Stimulated activated naive CD4-positive, alpha-beta T cell (primary cell): ENCODE data around the gene MASP2.
A peak's percentile ranks its signal among the peaks of the same experiment; 100 is the strongest.
"Not testable (repeated sequence)": the region's sequence is repeated elsewhere in the genome, so short reads cannot be mapped to it uniquely, and the experiment has no call there.

Experiments
- DNase-seq, 6 experiments: peaks; one replicate each; lab custom pipeline; 2025; lab: John Stamatoyannopoulos, UW

The MASP2 gene

DNA sequence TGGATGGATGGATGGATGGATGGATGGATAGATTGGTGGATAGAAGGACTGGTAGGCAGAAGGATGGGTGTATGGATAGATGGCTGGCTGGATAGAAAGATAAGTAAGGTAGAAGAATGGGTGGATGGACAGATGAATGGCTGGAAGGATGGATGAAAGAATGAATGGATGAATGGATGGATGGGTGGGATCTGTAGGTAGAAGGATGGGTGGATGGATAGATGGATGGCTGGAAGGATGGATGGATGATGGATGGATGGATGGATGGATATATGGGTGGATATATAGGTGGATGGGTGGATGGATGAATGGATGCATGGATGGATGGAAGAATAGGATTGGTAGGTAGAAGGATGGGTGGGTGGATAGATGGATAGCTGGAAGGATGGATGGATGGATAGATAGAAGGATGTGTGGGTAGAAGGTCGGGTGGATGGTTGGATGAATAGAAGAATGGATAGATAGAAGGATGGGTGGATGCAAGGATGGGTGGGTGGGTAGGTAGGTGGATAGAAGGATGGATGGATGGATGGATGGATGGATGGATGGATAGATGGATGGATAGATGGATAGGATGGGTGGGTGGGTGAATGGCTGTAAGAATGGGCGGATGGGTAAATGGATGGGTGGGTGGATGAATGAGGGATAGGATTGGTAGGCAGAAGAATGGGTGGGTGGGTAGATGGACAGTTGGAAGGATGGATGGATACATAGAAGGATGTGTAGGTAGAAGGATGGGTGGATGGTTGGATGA lies 7.5 kb downstream of the MASP2 start:
- no peak for DNase-seq

DNA sequence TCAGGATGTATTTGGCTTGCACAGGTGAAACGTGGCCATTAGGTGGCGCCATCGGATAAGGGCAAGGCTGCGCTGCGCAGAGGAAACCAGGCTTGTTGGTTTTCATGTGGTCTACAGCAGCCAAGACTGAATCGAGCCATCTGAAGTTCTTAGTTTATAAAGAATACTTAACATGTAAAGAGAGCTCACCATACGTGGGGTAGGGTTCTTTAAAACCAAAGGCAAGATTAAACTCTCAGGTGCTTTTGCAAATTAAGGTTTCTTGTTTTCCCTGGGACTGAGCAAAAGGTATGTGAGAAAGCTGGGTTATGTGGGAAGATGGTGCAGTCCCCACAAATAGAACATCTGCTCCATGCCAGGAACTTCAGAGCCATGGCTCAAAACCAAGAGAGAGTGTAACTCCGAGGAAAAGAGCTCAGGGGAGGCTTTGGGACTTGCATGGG lies 9.3 kb downstream of the MASP2 start:
- peak; percentile 73 to 90 (median 83) for DNase-seq

DNA sequence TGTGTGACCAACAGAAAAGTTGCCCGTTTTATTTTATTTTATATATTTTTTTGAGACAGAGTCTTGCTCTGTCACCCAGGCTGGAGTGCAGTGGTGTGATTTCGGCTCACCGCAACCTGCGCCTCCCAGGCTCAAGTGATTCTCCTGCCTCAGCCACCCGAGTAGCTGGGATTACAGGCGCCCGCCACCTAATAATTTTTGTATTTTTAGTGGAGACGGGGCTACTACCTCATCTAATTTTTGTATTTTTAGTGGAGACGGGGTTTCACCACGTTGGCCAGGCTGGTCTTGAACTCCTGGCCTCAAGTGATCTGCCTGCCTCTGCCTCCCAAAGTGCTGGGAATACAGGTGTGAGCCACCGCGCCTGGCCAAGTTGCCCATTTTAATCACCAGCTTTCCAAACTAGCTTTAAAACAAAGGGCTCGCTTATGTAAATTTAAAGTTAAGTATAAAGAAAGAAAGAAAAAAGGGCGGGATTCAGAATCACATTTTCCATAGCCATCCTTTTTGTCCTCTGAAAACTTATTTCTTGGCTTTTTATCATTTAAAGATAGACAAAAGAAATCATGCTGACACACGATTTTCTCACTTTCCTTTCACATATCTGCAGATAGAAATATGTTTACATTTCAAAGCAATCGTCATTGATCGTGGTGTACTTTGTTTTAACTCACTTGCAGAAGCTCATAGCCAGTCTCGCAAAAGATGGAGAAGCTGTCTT lies 9.9 kb downstream of the MASP2 start:
- DNase-seq: not testable (repeated sequence)

DNA sequence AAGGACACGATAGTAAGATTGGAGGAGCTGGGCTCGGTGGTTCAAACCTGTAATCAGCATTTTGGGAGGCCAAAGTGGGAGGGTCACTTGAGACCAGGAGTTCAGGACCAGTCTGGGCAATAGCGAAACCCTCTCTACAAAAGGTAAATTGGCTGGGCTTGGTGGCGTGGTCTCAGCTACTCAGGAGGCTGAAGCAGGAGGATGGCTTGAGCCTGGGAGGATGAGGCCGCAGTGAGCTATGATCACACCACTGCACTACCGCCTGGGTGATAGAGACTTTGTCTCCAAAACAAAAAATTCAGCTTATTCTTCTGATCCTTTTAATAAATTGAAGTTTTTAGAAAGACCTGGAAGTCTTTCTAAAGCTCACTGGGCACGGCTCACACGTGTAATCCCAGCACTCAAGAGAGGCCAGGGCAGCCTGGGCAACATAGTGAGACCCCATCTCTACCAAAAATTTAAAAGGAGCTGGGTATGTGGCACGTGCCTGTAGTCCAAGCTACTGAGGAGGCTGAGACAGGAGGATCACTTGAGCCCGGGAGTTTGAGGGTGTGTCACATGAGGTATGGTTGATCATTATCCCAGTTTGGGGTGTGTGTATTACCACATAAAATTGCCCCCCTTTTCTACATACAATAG lies 15.3 kb downstream of the MASP2 start:
- DNase-seq: no peak

DNA sequence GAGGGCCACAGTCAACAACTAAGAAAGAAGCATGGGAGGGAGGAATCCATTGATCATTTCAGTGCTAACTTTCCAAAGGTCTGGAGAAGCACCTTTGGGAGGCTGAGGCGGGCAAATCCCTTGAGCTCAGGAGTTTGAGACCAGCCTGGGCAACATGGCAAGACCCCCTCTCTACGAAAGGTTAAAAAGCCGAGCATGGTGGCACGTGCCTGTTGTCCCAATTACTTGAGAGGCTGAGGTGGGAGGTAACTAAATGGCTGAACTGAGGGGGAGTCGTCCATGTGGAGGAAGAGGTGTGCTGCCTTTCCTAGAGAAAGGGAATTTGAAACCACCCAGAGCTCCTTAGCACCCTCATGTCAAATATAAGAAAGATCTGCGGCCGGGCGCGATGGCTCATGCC lies 16.2 kb downstream of the MASP2 start:
- DNase-seq: no peak

DNA sequence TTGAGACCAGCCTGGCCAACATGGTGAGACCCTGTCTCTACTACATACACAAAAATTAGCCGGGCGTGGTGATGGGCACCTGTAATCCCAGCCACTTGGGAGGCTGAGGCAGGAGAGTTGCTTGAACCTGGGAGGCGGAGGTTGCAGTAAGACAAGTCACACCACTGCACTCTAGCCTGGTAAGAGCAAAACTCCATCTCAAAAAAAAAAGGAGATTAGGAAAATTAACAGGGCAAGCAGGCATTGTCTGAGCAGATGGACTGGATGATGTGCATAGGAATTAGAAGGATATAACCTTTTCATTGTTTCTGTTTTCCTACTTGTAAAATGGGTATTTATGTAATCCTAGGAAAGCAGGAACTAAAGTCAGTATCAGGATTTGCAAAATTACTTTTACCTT lies 19.0 kb downstream of the MASP2 start:
- no peak for DNase-seq

DNA sequence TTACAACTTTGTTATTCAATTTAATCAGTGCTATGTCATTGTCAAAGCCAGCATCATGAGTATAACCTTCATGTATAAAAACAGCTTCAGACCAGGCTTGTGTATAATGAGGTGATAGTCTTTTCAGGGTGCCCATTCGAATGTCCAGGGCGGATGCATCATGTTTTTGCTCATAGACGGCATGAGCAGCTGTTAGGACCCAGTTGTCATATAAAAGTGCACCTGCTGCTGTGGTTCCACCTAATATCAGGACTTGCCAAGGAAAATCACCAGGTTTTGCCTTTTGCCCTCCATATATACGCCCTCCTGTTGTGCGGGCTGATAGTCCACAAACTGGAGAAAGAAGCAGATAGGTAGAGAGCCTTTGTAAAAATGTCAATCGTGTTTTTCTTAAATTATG lies 19.7 kb downstream of the MASP2 start:
- DNase-seq: no peak

DNA sequence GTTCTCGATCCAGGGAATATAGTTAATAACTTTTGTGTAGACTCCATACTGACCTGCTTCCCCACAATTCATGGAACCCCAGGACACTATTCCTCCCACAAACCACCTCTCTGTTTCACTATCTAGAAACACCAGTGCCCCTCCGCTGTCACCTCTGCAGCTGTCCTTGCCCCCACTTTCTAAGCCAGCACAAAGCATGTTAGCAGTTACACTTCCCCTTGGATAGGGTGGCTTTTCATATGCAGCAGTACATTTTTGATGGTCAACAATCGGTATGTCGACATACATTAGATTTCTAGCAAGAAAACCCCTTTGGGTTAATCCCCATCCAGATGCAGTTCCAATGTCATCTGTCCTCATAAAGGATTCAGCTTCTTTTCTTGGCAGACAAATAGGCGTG lies 20.1 kb downstream of the MASP2 start:
- DNase-seq: no peak

DNA sequence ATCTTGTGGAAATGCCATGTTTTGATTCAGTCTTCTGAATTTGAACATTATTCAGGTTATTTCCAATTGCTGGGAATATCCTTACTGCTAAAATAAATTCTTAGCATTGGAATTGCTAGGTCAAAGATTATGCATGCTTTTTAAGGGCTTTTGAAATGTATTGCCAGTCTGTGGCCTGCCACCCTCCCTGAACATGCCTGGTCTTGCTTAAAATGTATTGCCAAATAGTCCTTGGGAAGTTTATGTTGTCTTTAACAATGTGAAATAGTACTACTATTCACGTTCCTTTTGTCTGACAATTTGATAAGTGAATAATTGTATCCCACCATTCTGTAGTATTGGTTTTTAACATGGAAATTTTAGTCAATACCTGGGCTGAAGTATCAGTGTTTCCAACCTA lies 21.0 kb downstream of the MASP2 start:
- DNase-seq: no peak

DNA sequence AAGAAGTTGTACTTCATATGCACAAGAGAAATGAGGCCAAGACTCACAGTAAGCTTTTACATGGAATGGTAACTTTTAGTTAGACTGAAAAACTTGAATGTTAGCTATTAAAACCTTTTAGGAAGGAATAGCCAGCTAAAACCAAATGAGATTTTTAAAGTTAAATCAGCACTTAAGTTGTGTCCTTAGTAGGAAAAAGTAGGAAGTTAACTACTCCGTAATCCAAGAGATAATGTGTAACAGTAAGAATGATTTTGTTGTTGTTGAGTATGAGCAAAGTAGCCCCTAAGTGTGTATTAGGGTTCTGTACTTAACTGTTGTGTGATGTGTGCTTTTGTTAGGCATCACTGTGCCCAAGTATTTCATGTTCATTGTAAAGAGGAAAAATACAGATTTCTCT lies 21.4 kb downstream of the MASP2 start:
- DNase-seq: no peak

DNA sequence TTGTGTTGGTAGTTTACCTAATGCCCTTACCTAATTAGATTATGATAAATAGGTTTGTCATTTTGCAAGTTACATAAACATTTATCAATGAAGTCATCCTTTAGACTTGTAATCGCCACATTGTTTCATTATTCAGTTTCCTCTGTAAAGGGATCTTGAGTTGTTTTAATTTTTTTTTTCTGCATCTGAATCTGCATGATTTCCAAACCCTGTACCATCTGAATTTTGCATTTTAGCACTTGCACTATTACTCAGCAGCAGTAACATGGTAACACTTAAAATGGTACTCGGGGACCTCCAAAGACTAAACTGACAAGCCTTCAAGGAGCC lies 22.2 kb downstream of the MASP2 start:
- DNase-seq: no peak

DNA sequence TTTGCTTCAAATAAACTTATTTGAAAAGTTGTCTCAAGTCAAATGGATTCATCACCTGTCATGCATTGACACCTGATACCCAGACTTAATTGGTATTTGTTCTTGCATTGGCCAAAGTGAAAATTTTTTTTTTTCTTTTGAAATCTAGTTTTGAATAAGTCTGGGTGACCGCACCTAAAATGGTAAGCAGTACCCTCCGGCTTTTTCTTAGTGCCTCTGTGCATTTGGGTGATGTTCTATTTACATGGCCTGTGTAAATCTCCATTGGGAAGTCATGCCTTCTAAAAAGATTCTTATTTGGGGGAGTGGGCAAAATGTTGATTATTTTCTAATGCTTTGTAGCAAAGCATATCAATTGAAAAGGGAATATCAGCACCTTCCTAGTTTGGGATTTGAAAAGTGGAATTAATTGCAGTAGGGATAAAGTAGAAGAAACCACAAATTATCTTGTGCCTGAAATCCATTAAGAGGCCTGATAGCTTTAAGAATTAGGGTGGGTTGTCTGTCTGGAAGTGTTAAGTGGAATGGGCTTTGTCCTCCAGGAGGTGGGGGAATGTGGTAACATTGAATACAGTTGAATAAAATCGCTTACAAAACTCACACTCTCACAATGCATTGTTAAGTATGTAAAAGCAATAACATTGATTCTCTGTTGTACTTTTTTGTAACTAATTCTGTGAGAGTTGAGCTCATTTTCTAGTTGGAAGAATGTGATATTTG lies 22.7 kb downstream of the MASP2 start:
- DNase-seq: no peak

DNA sequence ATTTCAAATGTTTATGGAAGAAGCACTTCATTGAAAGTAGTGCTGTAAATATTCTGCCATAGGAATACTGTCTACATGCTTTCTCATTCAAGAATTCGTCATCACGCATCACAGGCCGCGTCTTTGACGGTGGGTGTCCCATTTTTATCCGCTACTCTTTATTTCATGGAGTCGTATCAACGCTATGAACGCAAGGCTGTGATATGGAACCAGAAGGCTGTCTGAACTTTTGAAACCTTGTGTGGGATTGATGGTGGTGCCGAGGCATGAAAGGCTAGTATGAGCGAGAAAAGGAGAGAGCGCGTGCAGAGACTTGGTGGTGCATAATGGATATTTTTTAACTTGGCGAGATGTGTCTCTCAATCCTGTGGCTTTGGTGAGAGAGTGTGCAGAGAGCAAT lies 23.8 kb downstream of the MASP2 start:
- DNase-seq: no peak

DNA sequence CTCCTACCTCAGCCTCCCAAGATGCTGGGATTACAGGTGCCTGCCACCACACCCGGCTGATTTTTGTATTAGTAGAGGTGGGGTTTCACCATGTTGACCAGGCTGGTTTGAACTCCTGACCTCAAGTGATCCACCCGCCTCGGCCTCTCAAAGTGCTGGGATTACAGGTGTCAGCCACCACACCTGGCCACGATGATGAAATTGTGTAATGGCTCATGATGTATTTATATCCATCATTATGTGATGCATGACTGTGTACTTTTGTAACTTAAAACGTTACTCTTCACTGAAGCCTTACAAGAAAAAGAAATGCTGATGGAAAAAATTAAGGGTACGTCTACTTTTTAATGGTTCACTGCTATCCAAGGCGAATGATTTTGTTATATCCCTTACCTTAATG lies 27.1 kb downstream of the MASP2 start:
- no peak for DNase-seq

DNA sequence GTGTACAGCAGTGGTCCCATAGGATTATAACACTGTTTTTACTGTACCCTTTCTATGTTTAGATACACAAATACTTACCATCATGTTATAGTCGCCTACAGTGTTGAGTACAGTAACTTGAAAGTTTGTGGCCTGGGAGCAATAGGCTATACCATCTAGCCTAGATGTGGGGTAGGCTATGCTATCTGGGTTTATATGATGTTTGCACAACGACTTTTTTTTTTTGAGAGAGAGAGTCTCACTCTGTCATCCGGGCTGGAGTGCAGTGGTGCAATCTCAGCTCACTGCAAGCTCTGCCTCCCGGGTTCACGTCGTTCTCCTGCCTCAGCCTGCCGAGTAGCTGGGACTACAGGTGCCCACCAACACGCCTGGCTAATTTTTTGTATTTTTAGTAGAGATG lies 27.7 kb downstream of the MASP2 start:
- DNase-seq: not testable (repeated sequence)

DNA sequence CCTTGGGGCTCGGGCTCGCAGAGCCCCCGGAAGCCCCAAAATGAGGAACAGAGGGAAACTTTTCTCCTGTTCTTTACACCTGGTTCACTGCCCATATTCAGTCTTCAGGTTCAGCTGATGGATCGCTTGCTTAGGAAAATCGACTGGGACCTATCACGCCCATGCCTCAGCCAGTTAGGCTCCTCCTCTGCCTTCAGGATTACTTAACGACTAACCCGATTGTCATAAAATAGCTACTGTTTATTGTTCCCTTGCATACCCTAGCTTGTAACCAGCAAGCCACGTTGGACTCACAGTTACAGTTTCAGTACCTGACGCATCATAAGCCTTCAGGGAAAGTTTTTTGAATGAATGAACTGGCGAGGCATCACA lies 33.9 kb downstream of the MASP2 start:
- no peak for DNase-seq

DNA sequence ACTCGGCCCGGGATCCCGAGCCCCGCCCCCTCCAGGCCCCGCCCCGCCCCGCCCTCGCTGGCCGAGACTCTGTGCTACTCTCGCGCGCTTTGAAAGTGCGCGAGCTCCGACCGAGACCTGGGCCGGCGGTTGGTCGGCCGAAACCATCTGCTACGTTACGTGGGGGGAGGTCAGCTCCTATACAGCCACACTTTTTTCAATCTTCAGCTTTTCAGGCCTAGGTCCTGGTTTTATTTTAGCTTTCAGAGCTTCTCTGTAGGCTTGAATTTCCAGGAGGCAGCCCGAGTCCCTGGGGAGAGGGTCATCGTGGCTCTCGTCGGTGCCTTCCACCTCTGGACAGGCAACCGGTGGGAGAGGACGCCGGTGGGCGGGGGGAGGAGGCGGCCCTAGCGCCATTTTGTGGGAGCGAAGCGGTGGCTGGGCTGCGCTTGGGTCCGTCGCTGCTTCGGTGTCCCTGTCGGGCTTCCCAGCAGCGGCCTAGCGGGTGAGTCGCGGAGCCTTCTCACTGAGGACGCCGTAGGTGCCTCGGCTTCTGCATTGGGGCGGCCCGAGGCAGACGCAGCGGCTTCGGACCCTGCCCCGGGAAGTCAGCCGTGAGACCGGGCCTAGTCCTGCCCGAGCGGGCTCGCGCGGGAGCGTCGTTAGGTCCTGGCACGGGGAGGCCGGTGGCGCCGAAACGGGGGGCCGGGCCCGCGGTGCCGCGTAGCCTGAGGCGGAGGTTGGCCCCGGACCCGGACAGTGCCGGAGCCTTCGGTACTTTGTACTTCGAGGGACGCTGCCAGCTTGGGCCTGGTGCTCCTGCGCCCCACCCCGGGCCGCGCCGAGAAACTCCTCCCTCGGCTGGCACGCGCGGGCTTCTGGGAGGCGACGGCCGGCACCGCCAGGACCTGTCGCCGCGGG lies 34.5 kb downstream of the MASP2 start, which contains the start of gene TARDBP:
TARDBP (plus strand) TSS at position 395 of the 900 bp plus-strand sequence. CDS start 1,074 bp downstream, outside the sequence.
- peak; percentile 82 to 99 (median 94) for DNase-seq

DNA sequence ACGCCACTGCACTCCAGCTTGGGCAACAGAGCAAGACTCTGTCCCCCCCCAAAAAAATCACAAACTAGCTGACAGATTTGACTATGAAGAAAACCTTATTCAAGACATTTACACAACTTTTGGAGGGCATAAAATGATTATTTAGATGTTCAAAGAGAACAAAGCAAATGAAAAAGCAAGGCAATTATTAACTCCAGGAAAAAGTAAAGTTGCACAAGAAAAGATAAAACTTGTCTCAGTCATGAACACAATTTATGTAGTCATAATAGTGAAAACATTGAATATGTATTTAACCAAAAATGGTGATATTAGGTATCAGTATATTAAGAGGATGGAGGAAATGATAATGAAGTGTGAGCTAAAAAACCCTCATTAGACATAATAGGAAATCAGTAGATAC lies 46.5 kb downstream of the MASP2 start:
- DNase-seq: no peak

DNA sequence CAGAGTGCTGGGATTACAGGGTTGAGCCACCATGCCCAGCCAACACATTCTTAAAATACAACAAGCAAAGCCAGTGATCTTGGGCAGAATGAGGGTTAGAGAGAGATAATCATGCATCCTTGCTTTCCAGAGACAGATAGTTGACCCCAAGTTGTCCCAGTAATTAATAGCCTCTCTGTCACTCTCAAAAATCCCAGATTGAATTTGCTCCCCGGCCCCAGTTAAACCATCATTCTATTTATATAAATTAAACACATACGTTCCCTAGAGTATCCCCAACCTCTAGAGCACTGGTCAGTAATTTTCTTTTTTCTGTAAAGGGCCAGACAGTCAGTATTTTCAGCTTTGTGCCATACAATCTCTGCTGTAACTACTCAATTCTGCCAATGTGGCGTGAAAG lies 50.9 kb downstream of the MASP2 start:
- DNase-seq: no peak

DNA sequence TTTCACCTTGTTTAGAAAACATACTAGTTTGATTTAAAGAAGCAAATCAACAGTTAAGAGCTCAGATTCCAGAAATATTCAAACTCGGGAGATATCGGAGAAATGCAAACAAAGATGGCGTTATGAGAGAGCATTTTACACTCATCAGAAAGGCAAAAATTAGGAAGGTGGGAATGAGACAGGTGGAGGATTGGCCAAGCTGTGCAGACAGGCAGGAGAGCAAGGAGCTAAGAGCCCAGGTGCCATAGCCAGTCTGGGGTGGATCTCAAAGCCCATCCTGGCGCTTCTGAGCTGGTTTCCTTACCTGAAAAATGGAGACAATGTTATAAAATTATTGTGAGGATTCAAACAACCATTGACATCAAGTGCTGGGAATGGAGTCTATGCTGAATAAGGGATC lies 54.2 kb downstream of the MASP2 start:
- DNase-seq: no peak

DNA sequence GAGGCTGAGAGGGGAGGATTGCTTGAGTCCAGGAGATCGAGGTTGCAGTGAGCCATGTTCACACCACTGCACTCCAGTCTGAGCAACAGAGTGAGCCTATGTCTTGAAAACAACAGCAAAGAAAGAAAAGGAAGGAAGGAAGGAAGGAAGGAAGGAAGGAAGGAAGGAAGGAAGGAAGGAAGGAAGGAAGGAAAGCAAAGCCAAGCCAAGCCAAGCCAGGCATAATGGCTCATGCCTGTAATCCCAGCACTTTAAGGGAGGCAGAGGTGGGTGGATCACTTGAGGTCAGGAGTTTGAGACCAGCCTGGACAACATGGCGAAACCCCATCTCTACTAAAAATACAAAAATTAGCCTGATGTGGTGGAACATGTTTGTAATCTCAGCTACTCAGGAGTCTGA lies 55.0 kb downstream of the MASP2 start:
- not testable (repeated sequence) for DNase-seq

DNA sequence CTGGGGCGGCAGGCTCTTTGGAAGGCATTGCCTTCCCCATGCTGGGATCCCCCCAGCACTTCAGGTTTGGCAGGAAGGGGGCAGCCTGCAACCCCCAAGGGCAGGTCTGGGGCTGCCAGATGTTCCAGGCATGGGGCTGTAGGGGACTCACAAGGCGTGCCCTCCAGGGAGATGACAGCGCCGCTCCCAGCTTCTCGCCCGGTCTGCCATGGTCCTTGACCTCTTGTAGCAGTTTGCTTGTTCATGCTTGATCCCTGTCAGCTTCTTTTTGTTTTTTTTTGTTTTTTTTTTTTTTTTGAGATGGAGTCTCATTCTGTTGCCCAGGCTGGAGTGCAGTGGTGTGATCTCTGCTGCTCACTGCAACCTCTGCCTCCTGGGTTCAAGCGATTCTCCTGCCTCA lies 56.2 kb downstream of the MASP2 start:
- DNase-seq: no peak
